ENCODE measurements around the gene GLRA2.
"Not testable (repeated sequence)": the region's sequence is repeated elsewhere in the genome, so short reads cannot be mapped to it uniquely, and the experiment has no call there.

The GLRA2 gene

GRCh38 chrX:14594521-14594920 lies 65.2 kb downstream of the GLRA2 start:
- no peak for DNase-seq

GRCh38 chrX:14598330-14598729 lies 69.0 kb downstream of the GLRA2 start:
- DNase-seq = no peak

- DNase-seq = no peak
Measured at GRCh38 chrX:14607446-14607985, 78.2 kb downstream of the GLRA2 start.

GRCh38 chrX:14612450-14612849 lies 83.1 kb downstream of the GLRA2 start:
- not testable (repeated sequence) for DNase-seq

- DNase-seq = no peak
Measured at GRCh38 chrX:14616301-14616700, 87.0 kb downstream of the GLRA2 start.

- no peak for DNase-seq
Measured at GRCh38 chrX:14616836-14617235, 87.5 kb downstream of the GLRA2 start.

GRCh38 chrX:14618177-14618965 lies 89.0 kb downstream of the GLRA2 start:
- DNase-seq = no peak

GRCh38 chrX:14630733-14631132 lies 101.4 kb downstream of the GLRA2 start:
- DNase-seq = peak; percentile 13

GRCh38 chrX:14641681-14642655 lies 112.6 kb downstream of the GLRA2 start:
- DNase-seq = no peak

- DNase-seq = no peak
Measured at GRCh38 chrX:14660970-14661369, 131.6 kb downstream of the GLRA2 start.

GRCh38 chrX:14670819-14671218 lies 141.5 kb downstream of the GLRA2 start:
- no peak for DNase-seq

GRCh38 chrX:14672611-14673172 lies 143.4 kb downstream of the GLRA2 start:
- DNase-seq = no peak

- DNase-seq = no peak
Measured at GRCh38 chrX:14673236-14673635, 143.9 kb downstream of the GLRA2 start.

GRCh38 chrX:14673764-14674163 lies 144.4 kb downstream of the GLRA2 start:
- DNase-seq = no peak

GRCh38 chrX:14675500-14675899 lies 146.2 kb downstream of the GLRA2 start:
- no peak for DNase-seq

GRCh38 chrX:14676431-14676830 lies 147.1 kb downstream of the GLRA2 start:
- DNase-seq = no peak

- not testable (repeated sequence) for DNase-seq
Measured at GRCh38 chrX:14688331-14688730, 159.0 kb downstream of the GLRA2 start.

GRCh38 chrX:14690553-14690952 lies 161.2 kb downstream of the GLRA2 start:
- no peak for DNase-seq

GRCh38 chrX:14694611-14695010 lies 165.3 kb downstream of the GLRA2 start:
- DNase-seq = no peak

GRCh38 chrX:14697451-14697850 lies 168.1 kb downstream of the GLRA2 start:
- DNase-seq = peak; percentile 19

- peak; percentile 0 for DNase-seq
Measured at GRCh38 chrX:14698790-14699189, 169.5 kb downstream of the GLRA2 start.

- DNase-seq = no peak
Measured at GRCh38 chrX:14700982-14701381, 171.6 kb downstream of the GLRA2 start.

- DNase-seq = no peak
Measured at GRCh38 chrX:14702145-14702544, 172.8 kb downstream of the GLRA2 start.

Measured in NCI-H146 (cell line).